ENCODE results near the gene SLC38A8. TPM values are rescaled to one million over a fixed set of nuclear protein-coding genes. Genes with fewer than 3 reads are reported as not detected.

Gene SLC38A8
- total RNA-seq, 4 donors from 2014 or later: not detected

DNA sequence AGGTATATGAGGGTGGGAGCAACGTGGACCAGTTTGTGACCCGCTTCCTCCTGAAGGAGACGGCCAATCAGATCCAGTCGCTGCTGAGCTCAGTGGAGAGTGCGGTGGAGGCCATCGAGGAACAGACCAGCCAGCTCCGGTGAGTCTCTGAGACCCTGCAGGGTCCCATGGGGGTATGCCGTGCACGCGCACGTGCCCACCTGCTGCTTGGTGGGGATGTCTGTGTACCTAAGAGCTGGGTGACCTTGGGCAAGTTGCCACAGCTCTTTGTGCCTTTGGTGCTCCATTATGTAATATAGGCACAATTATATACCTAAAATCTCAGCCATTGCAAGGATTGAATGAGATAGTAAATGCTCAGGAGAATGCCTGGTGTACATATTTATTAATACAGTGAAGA, 52.1 kb downstream of the SLC38A8 start:
- Histone ChIP-seq H3K27me3 (peaks cover 24% of the 10 kb centered on the region), H3K27ac (no peak overlapping the region), H3K9me3 (no peaks in the 10 kb centered on the region), H3K36me3 (no peaks in the 10 kb centered on the region), H3K4me3 (no peak overlapping the region), H3K4me1 (no peaks in the 10 kb centered on the region)
- TF ChIP-seq POLR2A (IDR thresholded peaks at IDR 0.05) (no peak), POLR2AphosphoS5 (IDR thresholded peaks at IDR 0.05) (no peak), EP300 (IDR thresholded peaks at IDR 0.05) (no peak)
- TF ChIP-seq, protein P1, sequence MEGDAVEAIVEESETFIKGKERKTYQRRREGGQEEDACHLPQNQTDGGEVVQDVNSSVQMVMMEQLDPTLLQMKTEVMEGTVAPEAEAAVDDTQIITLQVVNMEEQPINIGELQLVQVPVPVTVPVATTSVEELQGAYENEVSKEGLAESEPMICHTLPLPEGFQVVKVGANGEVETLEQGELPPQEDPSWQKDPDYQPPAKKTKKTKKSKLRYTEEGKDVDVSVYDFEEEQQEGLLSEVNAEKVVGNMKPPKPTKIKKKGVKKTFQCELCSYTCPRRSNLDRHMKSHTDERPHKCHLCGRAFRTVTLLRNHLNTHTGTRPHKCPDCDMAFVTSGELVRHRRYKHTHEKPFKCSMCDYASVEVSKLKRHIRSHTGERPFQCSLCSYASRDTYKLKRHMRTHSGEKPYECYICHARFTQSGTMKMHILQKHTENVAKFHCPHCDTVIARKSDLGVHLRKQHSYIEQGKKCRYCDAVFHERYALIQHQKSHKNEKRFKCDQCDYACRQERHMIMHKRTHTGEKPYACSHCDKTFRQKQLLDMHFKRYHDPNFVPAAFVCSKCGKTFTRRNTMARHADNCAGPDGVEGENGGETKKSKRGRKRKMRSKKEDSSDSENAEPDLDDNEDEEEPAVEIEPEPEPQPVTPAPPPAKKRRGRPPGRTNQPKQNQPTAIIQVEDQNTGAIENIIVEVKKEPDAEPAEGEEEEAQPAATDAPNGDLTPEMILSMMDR (IDR thresholded peaks at IDR 0.05): no peak
- no peak for DNase-seq (ENCODE audit: low spot score in 2 of 2)
- 98% methylated on average over 11 of the region's 11 CpGs for WGBS

DNA sequence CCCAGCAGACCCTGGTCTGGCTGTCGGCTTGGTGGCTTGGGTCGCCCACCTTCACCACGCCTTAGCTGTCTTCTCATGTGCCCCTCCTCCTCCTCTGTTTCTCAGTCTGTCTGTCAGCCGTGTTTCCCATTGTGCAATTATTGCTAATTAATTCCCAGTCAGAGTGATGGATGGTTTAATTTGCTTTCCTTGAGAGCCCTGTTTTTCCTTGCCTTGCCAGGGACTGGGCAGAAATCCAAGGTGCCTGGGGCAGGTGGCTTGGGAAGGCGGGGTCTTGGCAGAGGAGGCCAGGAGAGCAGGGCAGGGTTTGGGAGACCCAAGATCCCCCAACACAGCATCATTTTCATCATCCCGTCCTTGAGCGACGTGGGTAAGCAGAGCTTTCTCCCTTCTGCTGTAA, 53.3 kb downstream of the SLC38A8 start:
- H3K36me3 ChIP-seq: no peaks in the 10 kb centered on the region
- TF ChIP-seq, protein P1 (IDR thresholded peaks at IDR 0.05): no peak
- TF ChIP-seq POLR2AphosphoS5 (IDR thresholded peaks at IDR 0.05) (no peak), EP300 (IDR thresholded peaks at IDR 0.05) (no peak), POLR2A (IDR thresholded peaks at IDR 0.05) (no peak)
- no peaks in the 10 kb centered on the region for H3K4me1 ChIP-seq
- WGBS: 48% methylated on average over 8 of the region's 8 CpGs
- peaks cover 29% of the 10 kb centered on the region for H3K27me3 ChIP-seq
- H3K27ac ChIP-seq: no peak overlapping the region
- no peak overlapping the region for H3K4me3 ChIP-seq
- no peaks in the 10 kb centered on the region for H3K9me3 ChIP-seq
- DNase-seq (ENCODE audit: low spot score in 2 of 2): no peak

DNA sequence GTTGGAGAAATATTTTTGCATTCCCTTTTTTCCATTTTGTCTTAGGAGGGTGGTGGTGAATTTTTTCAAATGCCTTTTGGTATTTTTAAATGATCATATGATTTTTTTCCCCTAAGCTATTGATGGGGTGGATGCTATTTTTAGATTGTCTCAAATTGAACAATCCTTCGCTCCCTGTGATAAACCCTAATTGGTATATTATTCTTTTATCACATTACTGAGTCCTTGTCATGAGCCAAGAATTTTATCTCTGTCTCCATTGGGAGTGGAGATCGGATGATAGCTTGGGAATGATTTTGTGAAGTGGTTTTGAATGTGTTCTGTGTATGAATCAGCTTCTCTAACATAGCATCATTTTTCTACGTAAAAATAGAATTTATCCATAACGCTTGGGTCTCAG, 59.1 kb downstream of the SLC38A8 start:
- TF ChIP-seq EP300 (IDR thresholded peaks at IDR 0.05) (no peak), POLR2AphosphoS5 (IDR thresholded peaks at IDR 0.05) (no peak), POLR2A (IDR thresholded peaks at IDR 0.05) (no peak)
- H3K4me1 ChIP-seq: no peaks in the 10 kb centered on the region

DNA sequence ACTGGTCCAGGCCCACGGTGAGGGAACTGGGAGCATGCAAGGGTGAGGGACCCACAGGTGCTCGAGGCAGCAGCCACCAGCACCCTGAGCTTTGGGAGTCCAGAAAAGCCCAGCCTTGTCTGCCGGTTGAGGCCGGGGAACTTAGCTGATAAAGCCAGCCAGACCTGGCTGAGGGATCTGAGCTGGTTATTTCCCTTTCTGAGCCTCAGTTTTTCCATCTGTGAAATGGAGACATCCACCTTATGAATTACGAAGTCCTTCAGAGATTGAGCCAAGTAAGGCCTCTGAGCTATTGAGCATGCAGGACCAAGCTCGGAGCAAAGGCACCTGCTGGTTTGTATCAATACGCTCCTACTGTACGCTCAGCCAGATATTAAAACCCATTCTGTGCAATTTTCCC, 60.8 kb downstream of the SLC38A8 start:
- Histone ChIP-seq H3K4me3 (no peak overlapping the region), H3K4me1 (no peaks in the 10 kb centered on the region), H3K27ac (no peak overlapping the region), H3K27me3 (peaks cover 17% of the 10 kb centered on the region), H3K36me3 (no peaks in the 10 kb centered on the region), H3K9me3 (no peaks in the 10 kb centered on the region)
- no peak for DNase-seq (ENCODE audit: low spot score in 2 of 2)
- WGBS: 99% methylated on average over 5 of the region's 8 CpGs
- no peak for TF ChIP-seq EP300 (IDR thresholded peaks at IDR 0.05)
- TF ChIP-seq, protein P1 (IDR thresholded peaks at IDR 0.05): no peak
- no peak for TF ChIP-seq POLR2A (IDR thresholded peaks at IDR 0.05)
- no peak for TF ChIP-seq POLR2AphosphoS5 (IDR thresholded peaks at IDR 0.05)

More for the DNA sequence above, 59.1 kb downstream of the SLC38A8 start:
- Histone ChIP-seq H3K27me3 (peaks cover 18% of the 10 kb centered on the region), H3K4me3 (no peak overlapping the region), H3K27ac (no peak overlapping the region), H3K36me3 (no peaks in the 10 kb centered on the region), H3K9me3 (no peaks in the 10 kb centered on the region)
- WGBS: 46% methylated on average over 4 of the region's 4 CpGs
- DNase-seq (ENCODE audit: low spot score in 2 of 2): no peak

DNA sequence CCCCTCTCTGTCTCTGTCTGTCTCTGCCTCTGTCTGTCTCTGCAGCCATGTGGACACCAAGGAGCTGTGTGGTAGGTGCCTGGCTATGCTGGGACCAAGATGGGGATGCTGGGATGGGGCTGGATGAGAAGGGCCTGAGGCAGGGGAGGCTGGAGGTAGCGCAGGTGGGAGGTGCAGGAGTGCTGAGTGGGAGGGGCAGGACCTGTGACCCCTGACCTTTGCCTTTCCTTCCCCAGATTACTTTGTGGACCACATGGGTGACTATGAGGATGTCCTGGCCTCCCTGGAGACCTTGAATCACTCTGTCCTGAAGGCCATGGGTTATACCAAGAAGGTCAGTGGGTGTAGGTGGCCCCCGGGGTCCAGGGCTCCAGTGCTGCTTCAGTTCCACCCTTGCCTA, 61.8 kb downstream of the SLC38A8 start:
- 94% methylated on average over 2 of the region's 2 CpGs for WGBS
- no peaks in the 10 kb centered on the region for H3K9me3 ChIP-seq
- no peaks in the 10 kb centered on the region for H3K36me3 ChIP-seq
- no peak for DNase-seq (ENCODE audit: low spot score in 2 of 2)
- H3K4me1 ChIP-seq: no peaks in the 10 kb centered on the region
- H3K4me3 ChIP-seq: no peak overlapping the region
- peaks cover 11% of the 10 kb centered on the region for H3K27me3 ChIP-seq
- TF ChIP-seq POLR2A (IDR thresholded peaks at IDR 0.05): no peak
- TF ChIP-seq POLR2AphosphoS5 (IDR thresholded peaks at IDR 0.05): no peak
- TF ChIP-seq, protein P1 (IDR thresholded peaks at IDR 0.05): no peak
- TF ChIP-seq EP300 (IDR thresholded peaks at IDR 0.05): no peak
- H3K27ac ChIP-seq: no peak overlapping the region

DNA sequence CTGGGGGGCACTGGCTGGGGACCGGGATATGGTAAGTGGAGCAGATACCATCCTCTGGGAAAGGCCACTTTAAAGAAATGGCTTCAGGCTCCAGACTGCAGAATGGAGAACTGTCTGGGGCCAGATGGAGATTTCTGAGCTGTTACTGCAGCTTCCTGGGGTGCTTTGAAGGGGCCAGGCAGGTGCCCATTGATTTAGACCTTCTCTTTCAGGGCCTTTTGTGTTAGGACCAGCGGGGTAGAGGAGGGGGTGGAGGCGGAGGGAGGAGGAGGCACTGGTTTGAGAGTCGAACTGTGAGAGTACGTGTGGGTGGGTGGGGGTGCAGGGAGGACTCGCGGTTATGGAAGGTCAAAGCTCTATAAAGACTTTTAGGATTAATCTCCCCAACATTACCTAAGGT, 63.2 kb downstream of the SLC38A8 start:
- no peaks in the 10 kb centered on the region for H3K4me1 ChIP-seq
- H3K27me3 ChIP-seq: peaks cover 14% of the 10 kb centered on the region
- H3K36me3 ChIP-seq: no peaks in the 10 kb centered on the region
- no peak for DNase-seq (ENCODE audit: low spot score in 2 of 2)
- no peak overlapping the region for H3K27ac ChIP-seq
- TF ChIP-seq POLR2AphosphoS5 (IDR thresholded peaks at IDR 0.05): no peak
- TF ChIP-seq EP300 (IDR thresholded peaks at IDR 0.05): no peak
- no peak for TF ChIP-seq POLR2A (IDR thresholded peaks at IDR 0.05)
- TF ChIP-seq, protein P1 (IDR thresholded peaks at IDR 0.05): no peak
- 93% methylated on average over 7 of the region's 7 CpGs for WGBS
- no peaks in the 10 kb centered on the region for H3K9me3 ChIP-seq
- no peak overlapping the region for H3K4me3 ChIP-seq

Measured in suprapubic skin (tissue), 4 donors.